GM12878 (cell line): Measurements from ENCODE around the gene TMEM98. TPM values are rescaled to one million over a fixed set of nuclear protein-coding genes. Genes with fewer than 3 reads are reported as not detected.

ENCODE experiments used
- ATAC-seq: fragments of 200-7000 bp; cut with Tn5 transposase; 3 replicates; pipeline ENCODE4 v1.9.1; 2020; ENCODE audit warnings: mild to moderate bottlenecking, moderate library complexity
- BruUV-seq: library from RNA; stranded (reverse); fragments of 400-500 nt; replicated peaks from 2 replicates; lab custom pipeline; 2021; lab: Mats Ljungman, UMichigan
- CTCF ChIA-PET: fragments of 300-600 bp; sonication (Branson Sonifier 250); formaldehyde crosslinking; extraction: SDS; loops from one replicate; lab custom pipeline; 2021; ENCODE audit warnings: inconsistent platforms; lab: Yijun Ruan, JAX
- POLR2A ChIA-PET: fragments of 350-600 bp; formaldehyde crosslinking; extraction: SDS; loops from one replicate; lab custom pipeline; 2021; ENCODE audit warnings: inconsistent platforms; lab: Charles Lee
- RAD21 ChIA-PET: fragments of 300-600 bp; sonication (Branson Sonifier 250); formaldehyde crosslinking; loops from one replicate; lab custom pipeline; 2023; ENCODE audit warnings: antibody characterized with exemption; ENCODE audit not compliant: unreplicated experiment; lab: Charles Lee
- SMC1A ChIA-PET: fragments of 300-600 bp; sonication (Branson Sonifier 250); formaldehyde crosslinking; loops from one replicate; lab custom pipeline; 2023; ENCODE audit not compliant: unreplicated experiment, uncharacterized antibody; lab: Charles Lee
- DNase-seq: peaks from one replicate; pipeline ENCODE4 v3.0.0-alpha.2; 2011; ENCODE audit warnings: low read depth, low spot score
- FAIRE-seq: peaks from 3 replicates; lab custom pipeline; 2011; peaks lifted over from hg19 to GRCh38; lab: Jason Lieb, UNC
- H2AFZ ChIP-seq: 2 replicates; pipeline ENCODE4 v1.6.0; 2011; ENCODE audit warnings: low read depth, low read length, control low read depth; ENCODE audit not compliant: control insufficient read depth
- H3K27ac ChIP-seq: 2 replicates; pipeline ENCODE4 v1.5.1; 2011; ENCODE audit warnings: control low read depth; ENCODE audit not compliant: control insufficient read depth, insufficient read depth
- H3K27me3 ChIP-seq, 2 experiments: replicated peaks in 1 of 2; 2 replicates each; pipeline versions ENCODE4 v1.6.0 to v1.6.1; 2011; ENCODE audit warnings: low read length in 1 of 2; ENCODE audit not compliant: control insufficient read depth in 2 of 2, insufficient read depth in 2 of 2
- H3K36me3 ChIP-seq, 2 experiments: 2 replicates each; pipeline ENCODE4 v1.5.1; 2011; ENCODE audit warnings: low read length in 1 of 2; ENCODE audit not compliant: control insufficient read depth in 2 of 2, insufficient read depth in 2 of 2
- H3K4me1 ChIP-seq: 2 replicates; pipeline ENCODE4 v1.6.1; 2011; ENCODE audit warnings: mild to moderate bottlenecking, low read length, moderate library complexity, mixed read lengths; ENCODE audit not compliant: control insufficient read depth, insufficient read depth
- H3K4me2 ChIP-seq: 2 replicates; pipeline ENCODE4 v1.6.0; 2011; ENCODE audit warnings: control low read depth; ENCODE audit not compliant: control insufficient read depth, insufficient read depth
- H3K4me3 ChIP-seq: fragments of 200-600 bp; sonication (generic); 2 replicates; pipeline ENCODE4 v1.5.1; 2016
- H3K79me2 ChIP-seq: 2 replicates; pipeline ENCODE4 v1.6.0; 2011; ENCODE audit warnings: low read length; ENCODE audit not compliant: control insufficient read depth, insufficient read depth
- H3K9ac ChIP-seq: 2 replicates; pipeline ENCODE4 v1.8.0; 2011; ENCODE audit warnings: low read length, control low read depth, mixed read lengths; ENCODE audit not compliant: control insufficient read depth, insufficient read depth
- H3K9me3 ChIP-seq: replicated peaks from 3 replicates; pipeline ENCODE4 v1.5.1; 2011; ENCODE audit warnings: mild to moderate bottlenecking, low read length; ENCODE audit not compliant: control insufficient read depth, insufficient read depth
- H4K20me1 ChIP-seq: 2 replicates; pipeline ENCODE4 v1.6.0; 2011; ENCODE audit not compliant: control insufficient read depth, insufficient read depth
- BCL11A ChIP-seq: IDR thresholded peaks from 2 replicates; pipeline ENCODE4 v1.6.1; 2011; ENCODE audit warnings: low read depth, low read length
- CHD4 ChIP-seq: fragments of 200-600 bp; sonication (generic); IDR thresholded peaks from 2 replicates; pipeline ENCODE4 v1.6.1; 2016; ENCODE audit warnings: mild to moderate bottlenecking
- E2F4 ChIP-seq: IDR thresholded peaks from 2 replicates; pipeline ENCODE4 v1.6.1; 2012; ENCODE audit warnings: low read depth, low read length, improper control_type of control experiment
- EP300 ChIP-seq, 2 experiments: fragments of 150-350 bp in 1 of 2; IDR thresholded peaks; 2 replicates each; pipeline ENCODE4 v1.6.1; 2011 to 2012; ENCODE audit warnings: low read depth in 2 of 2, low read length in 2 of 2, borderline replicate concordance in 1 of 2, improper control_type of control experiment in 1 of 2, inconsistent platforms in 1 of 2; ENCODE audit not compliant: control insufficient read depth in 1 of 2
- HDAC6 ChIP-seq: fragments of 200-600 bp; sonication (generic); IDR thresholded peaks from one replicate; pipeline ENCODE4 v1.8.0; 2017; ENCODE audit warnings: antibody characterized with exemption; ENCODE audit not compliant: unreplicated experiment
- HSF1 ChIP-seq: fragments of 150-350 bp; IDR thresholded peaks from 2 replicates; pipeline ENCODE4 v1.6.1; 2014; ENCODE audit warnings: mild to moderate bottlenecking, low read depth, low read length
- KAT2A ChIP-seq: conservative IDR thresholded peaks from 2 replicates; pipeline ENCODE4 v1.6.1; 2011; ENCODE audit warnings: low read depth, low read length; ENCODE audit not compliant: control insufficient read depth
- NKRF ChIP-seq: fragments of 450-650 bp; conservative IDR thresholded peaks from 2 replicates; pipeline ENCODE4 v1.6.1; 2017; ENCODE audit warnings: mild to moderate bottlenecking, moderate library complexity
- NRF1 ChIP-seq: conservative IDR thresholded peaks from 2 replicates; pipeline ENCODE4 v1.6.1; 2011; ENCODE audit warnings: mild to moderate bottlenecking, low read depth, low read length, improper control_type of control experiment
- RAD51 ChIP-seq: fragments of 450-650 bp; IDR thresholded peaks from 2 replicates; pipeline ENCODE4 v1.6.1; 2016; ENCODE audit warnings: moderate library complexity, mild to moderate bottlenecking, inconsistent platforms
- RUNX3 ChIP-seq: IDR thresholded peaks from 2 replicates; pipeline ENCODE4 v1.6.1; 2012; ENCODE audit warnings: low read length, inconsistent platforms
- SIN3A ChIP-seq: IDR thresholded peaks from 2 replicates; pipeline ENCODE4 v1.6.1; 2012; ENCODE audit warnings: low read depth, low read length, improper control_type of control experiment
- SMAD5 ChIP-seq: IDR thresholded peaks from 2 replicates; pipeline ENCODE4 v1.6.1; 2016; ENCODE audit warnings: antibody characterized with exemption, low read depth
- SMARCA5 ChIP-seq: fragments of 450-650 bp; IDR thresholded peaks from 2 replicates; pipeline ENCODE4 v1.6.1; 2017; ENCODE audit warnings: mild to moderate bottlenecking
- SP1 ChIP-seq: IDR thresholded peaks from one replicate; pipeline ENCODE4 v1.6.1; 2011; ENCODE audit warnings: low read depth, low read length
- STAT1 ChIP-seq: fragments of 450-650 bp; conservative IDR thresholded peaks from 2 replicates; pipeline ENCODE4 v1.6.1; 2014; ENCODE audit warnings: antibody characterized with exemption, mild to moderate bottlenecking
- TCF7 ChIP-seq: IDR thresholded peaks from 2 replicates; pipeline ENCODE4 v1.6.1; 2014; ENCODE audit warnings: antibody characterized with exemption, borderline replicate concordance
- ZNF687 ChIP-seq: fragments of 450-650 bp; IDR thresholded peaks from 2 replicates; pipeline ENCODE4 v1.6.1; 2017; ENCODE audit warnings: mild to moderate bottlenecking, moderate library complexity
- WGBS: methylation state at CpG from one replicate; pipeline ENCODE4 v1.1.6; 2016; ENCODE audit warnings: low lambda C conversion rate; ENCODE audit not compliant: insufficient replicate concordance, insufficient coverage; ENCODE audit errors: missing lambda C conversion rate; 5-methylcytosine and 5-hydroxymethylcytosine counted together
- in situ Hi-C: fragments of 300-500 bp; cut with MboI; formaldehyde crosslinking; loops from 9 replicates; pipeline ENCODE4 v1.14.3; 2018; ENCODE audit warnings: mixed read lengths
- intact Hi-C: fragments of 100-400 bp; cut with micrococcal nuclease; formaldehyde crosslinking; loops from one replicate; pipeline ENCODE4 v1.14.2; 2022; ENCODE audit not compliant: unreplicated experiment
- polyA plus RNA-seq, 11 experiments: library from polyadenylated mRNA; depleted of rRNA in 4 of 11; unstranded in 6 of 11; stranded (reverse) in 5 of 11; fragments of >200 nt; fragmentation: Nextera tagmentation in 4 of 11; fragmentation: Illumina TruSeq in 1 of 11; extraction: Ambion mirVana in 4 of 11; extraction: Trizol in 1 of 11; gene quantifications; 1 replicate in 1 of 11; 2 replicates in 10 of 11; pipeline versions ENCODE4 v1.2.1 to v1.2.3, GENCODE V29; 2011 to 2016; ENCODE audit warnings: inconsistent platforms in 2 of 11, missing spikeins in 2 of 11, low read depth in 1 of 11
- total RNA-seq, 4 experiments: library from RNA; depleted of rRNA in 3 of 4; stranded (reverse); fragments of >200 nt in 3 of 4; fragmentation: Illumina TruSeq in 1 of 4; extraction: Trizol in 1 of 4; gene quantifications; 2 replicates each; pipeline versions ENCODE4 v1.2.1 to v1.2.3, GENCODE V29; 2013 to 2021

The TMEM98 gene
- total and polyA plus RNA-seq, 10 of the 15 experiments (the other 5 are each of a cell fraction or from before 2014, with no cell fraction given) = 0.04 to 0.73 (median 0.13) TPM; not detected in 3

- DNase-seq = no peak
- no peaks in the 10 kb centered on the region for H3K79me2 ChIP-seq
- H3K4me2 ChIP-seq = no peak overlapping the region
- in situ Hi-C loops = no loop called here
- ATAC-seq = no peak
- RAD21 ChIA-PET = no interaction called here
- no peaks in the 10 kb centered on the region for H3K27me3 ChIP-seq
- BruUV-seq = no TSS peak
- intact Hi-C loops = no loop called here
- H3K9me3 ChIP-seq = no peaks in the 10 kb centered on the region
- no peaks in the 10 kb centered on the region for H4K20me1 ChIP-seq
- H3K36me3 ChIP-seq = no peaks in the 10 kb centered on the region
- 62% methylated on average over 8 of the region's 8 CpGs for WGBS
- H3K9ac ChIP-seq = no peak overlapping the region
- CTCF ChIA-PET = interaction anchor here (1.0 to 5.3 kb wide), 2 partner anchors 53 to 161 kb away, joined by 4 to 64 read pairs; no protein-coding TSS in a partner anchor
- FAIRE-seq = no peak
- no peak overlapping the region for H3K27ac ChIP-seq
- POLR2A ChIA-PET = no interaction called here
- no peak overlapping the region for H2AFZ ChIP-seq
- H3K4me1 ChIP-seq = no peaks in the 10 kb centered on the region
- SMC1A ChIA-PET = no interaction called here
- H3K4me3 ChIP-seq = no peak overlapping the region
- TF ChIP-seq E2F4 (no peak), TCF7 (no peak), ZNF687 (no peak), CHD4 (no peak), STAT1 (no peak), NKRF (no peak), HDAC6 (no peak), HSF1 (no peak), RAD51 (no peak), KAT2A (no peak), EP300 (IDR thresholded peaks at IDR 0.05; ENCODE audit: borderline replicate concordance in 1 of 2, control insufficient read depth in 1 of 2, low read depth in 2 of 2, low read length in 2 of 2) (no peak), SMAD5 (no peak), RUNX3 (no peak), BCL11A (no peak), SMARCA5 (no peak), NRF1 (no peak), SP1 (no peak), SIN3A (no peak)
These were observed 15.8 kb downstream of the TMEM98 start for GRCh38 chr17:32943647-32944191.
